HG03064 (cell line): ENCODE results near the gene APOF.
A peak's percentile ranks its signal among the peaks of the same experiment; 100 is the strongest.
"Not testable (repeated sequence)": the region's sequence is repeated elsewhere in the genome, so short reads cannot be mapped to it uniquely, and the experiment has no call there.

Experiments used
- ATAC-seq: cut with Tn5 transposase; IDR thresholded peaks from one replicate; pipeline ENCODE4 v1.9.1; 2021; ENCODE audit warnings: low read depth; ENCODE audit not compliant: unreplicated experiment

The APOF gene

DNA sequence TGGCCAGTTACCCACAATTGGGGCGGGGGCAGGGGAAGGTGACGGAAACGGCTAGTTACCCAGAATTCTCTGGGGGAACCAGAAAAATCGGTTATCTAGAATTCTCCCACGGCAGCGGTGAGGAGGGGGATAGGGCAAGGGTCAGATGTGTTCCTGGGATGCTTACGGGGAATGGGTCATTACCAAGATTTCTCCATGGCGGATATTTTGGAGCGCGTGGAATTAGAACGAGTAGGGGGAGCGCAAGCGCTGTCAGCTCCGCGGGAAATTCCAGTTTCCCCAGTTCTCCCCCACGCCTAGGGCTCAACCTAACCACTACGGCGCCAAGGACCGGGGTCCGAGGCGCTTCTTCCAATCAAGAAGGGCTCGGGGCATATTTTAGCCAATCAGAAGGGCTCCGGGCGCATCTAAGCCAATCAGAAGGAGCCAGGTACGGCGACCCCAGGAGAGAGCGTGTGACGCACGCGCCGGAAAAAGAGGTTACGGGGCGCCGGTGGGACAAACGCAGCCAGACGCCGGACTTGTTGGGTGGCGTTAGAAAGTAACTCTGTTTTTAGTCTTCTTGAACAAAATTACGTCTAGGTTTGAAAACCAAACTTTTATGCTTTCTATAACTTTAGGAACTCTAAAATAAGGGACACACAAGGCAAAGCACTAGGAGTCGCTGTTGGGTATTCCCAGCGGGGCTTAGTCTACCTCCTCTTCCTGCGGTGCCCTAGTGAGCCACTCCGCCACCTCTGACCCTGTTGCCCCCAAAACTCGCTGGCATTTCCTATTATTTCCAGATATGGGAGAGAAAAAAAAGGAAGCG is 28.8 kb downstream of the APOF start, which contains the start of gene PAN2:
PAN2 (minus strand) TSS at position 322 of the 811 bp plus-strand sequence. CDS start 906 bp downstream, outside the sequence.
- peak; percentile 80 for ATAC-seq

DNA sequence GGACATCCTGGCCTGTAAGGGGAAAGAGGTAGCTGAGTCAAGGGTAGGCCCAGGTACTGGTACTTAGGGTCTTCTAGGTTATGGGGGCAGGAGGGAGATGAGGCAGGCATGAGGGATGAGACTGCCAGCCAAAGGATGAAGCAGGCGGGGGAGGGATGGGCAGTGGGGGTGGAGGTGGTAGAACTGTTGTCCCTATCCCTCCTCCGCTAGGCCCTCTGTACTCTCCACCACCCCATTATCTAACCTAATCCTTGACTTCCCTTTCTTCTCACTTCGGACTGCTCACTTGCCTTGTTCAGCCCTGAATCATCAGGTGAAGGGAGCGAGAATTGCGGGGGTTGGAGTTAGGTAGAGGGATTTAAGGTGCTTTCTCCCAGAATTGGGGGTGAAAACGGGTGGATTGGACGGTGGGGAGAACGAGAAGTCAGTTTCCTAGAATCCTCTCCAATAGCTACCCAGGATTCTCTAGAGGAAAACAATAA is 29.4 kb downstream of the APOF start:
- ATAC-seq = no peak

DNA sequence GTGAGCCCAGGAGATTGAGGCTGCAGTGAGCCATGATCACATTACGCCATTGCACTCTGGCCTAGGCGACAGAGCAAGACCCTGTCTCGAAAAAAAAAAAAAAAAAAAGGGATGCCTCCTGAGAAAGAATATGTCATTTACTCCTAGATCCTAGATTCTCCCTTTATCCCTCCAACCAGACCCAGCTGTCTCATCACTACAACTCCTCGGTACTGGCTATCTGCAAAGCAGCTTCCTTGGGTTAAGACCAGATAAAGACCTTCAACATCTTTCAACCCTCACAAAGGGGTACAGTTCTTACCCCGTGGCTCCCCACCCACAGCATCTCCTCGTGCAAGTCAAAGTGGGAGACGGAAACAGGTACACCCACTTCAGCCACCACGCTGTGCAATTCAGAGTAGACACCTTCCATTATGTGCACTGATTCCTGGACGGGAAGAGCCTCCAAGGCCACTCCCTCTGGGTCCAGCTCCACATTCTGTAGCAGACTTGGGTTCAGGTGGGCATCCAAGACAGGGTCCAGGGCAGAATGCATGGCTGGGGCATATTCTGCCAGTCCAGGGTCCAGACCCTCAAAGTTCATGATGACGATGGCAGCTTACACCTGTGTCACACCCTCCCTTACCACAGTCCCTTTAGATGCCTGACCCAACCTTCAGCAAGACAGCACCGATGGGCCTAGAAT is 30.0 kb downstream of the APOF start:
- ATAC-seq = no peak

DNA sequence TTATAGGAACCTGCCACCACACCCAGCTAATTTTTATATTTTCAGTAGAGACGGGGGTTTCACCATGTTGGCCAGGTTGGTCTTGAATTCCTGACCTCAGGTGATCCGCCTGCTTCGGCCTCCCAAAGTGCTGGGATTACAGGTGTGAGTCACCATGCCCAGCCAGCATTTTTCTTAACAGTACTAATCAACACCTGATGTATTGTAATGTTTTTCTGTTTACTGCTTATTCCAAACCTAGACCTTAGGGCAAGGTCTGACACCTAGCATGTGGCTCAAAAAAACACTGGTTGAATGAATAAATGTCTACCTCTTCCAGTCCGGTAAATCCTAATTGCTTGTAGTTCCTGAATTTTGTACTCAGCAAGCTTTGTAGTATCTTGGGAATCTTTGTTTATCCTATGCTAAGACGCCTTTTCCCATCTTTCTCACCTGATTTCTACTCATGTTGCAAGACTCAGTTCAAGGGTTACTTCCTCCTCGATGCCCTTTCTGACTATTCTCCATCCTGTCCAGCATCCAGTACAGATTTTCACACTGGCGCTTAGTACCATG is 31.6 kb downstream of the APOF start:
- ATAC-seq = no peak

DNA sequence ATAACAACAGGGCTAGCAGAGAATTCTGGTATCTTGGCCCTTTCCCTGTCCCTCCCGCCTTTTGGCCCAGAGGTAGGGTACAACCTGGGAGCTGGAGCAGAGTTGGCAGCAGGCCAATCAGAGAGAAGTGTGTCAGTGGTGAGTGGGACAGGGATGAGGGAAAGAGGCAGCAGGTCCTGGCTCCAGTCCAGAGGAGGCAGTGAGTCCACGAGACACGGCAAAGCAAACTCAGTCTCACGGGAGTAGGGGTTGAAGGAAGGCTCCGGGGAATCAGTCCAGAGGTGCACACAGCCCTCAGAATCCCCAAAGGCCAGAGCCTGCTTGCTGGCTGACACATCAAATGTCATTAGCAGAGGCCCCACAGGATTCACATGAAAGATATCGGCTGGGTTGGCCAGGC is 36.1 kb downstream of the APOF start:
- no peak for ATAC-seq

DNA sequence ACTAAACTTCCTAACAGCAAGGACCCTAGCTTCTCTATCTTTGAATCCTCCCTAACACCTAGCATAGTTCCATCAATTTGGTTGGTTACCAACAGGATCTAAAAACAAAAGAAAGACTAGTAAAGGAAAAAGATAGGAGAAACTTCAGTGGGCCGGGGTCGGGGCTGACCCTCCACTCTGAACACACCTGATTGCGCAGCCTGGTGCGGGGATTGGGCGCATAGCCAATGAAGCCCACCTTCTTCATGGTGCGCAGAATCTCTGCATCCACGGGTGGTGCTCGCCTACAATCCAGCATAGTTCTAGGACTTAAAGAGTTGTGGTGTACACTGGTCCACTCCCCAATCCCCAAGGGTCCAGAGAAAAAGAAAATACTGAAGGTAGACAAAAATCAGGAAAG is 36.5 kb downstream of the APOF start:
- ATAC-seq = no peak

DNA sequence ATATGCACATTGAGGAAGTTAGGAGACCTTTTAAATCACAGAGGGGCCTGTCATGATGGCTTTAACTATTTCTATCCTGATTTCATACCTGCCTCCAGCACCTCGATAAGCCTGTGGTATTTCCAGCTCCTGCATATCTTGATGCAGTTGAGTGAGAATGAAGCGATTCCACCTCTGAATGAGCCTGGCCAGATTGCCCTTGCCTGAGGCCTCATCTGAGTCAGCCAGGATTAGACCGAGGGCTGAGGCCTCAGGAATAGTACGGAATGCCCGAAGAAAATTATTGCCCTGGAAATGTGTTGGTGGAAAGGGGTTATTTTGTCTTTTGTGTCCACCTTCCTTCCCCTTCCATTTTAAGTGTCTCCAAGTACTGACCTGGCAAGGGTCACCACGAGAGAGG is 38.5 kb downstream of the APOF start:
- ATAC-seq = no peak

DNA sequence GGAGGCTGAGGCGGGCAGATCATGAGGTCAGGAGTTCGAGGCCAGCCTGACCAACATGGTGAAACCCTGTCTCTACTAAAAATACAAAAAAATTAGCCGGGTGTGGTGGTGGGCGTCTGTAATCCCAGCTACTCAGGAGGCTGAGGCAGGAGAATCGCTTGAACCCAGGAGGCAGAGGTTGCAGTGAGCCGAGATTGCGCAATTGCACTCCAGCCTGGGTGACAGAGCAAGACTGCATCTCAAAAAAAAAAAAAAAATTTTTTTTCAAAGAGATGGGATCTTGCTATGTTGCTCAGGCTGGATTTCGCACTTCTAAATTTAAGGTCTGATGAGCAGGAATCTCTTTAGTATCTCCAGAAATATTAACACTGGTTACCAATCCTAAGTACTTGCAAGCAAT is 41.0 kb downstream of the APOF start:
- not testable (repeated sequence) for ATAC-seq

DNA sequence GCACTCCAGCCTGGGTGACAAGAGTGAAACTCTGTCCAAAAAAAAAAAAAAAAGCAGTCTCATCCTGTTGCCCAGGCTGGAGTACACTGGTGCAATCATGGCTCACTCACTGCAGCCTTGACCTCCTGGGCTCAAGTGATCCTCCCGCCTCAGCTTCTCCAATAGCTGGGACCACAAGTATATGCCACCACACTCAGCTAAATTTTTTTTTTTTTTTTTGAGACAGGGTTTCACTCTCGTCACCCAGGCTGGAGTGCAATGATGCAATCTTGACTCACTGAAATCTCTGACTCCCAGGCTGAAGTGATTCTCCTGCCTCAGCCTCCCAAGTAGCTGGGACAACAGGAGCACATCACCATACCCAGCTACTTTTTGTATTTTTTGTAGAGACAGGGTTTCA is 41.6 kb downstream of the APOF start:
- no peak for ATAC-seq

DNA sequence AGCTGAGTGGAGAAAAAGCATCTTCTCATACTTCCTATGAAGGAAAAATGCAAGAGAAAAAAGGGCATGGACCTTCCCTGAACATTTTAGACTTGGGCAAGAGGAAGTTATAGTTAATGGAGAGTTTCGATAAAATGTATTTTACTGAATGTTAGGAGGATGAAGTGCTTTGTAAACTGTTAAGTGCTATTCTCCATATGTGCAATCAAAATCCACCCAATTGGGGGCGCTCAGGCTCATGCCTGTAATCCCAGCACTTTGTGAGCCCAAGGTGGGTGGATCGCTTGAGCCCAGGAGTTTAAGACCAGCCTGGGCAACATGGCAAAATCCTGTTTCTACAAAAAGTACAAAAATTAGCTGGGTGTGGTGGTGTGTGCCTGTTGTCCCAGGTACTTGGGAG is 45.0 kb downstream of the APOF start:
- ATAC-seq = no peak

DNA sequence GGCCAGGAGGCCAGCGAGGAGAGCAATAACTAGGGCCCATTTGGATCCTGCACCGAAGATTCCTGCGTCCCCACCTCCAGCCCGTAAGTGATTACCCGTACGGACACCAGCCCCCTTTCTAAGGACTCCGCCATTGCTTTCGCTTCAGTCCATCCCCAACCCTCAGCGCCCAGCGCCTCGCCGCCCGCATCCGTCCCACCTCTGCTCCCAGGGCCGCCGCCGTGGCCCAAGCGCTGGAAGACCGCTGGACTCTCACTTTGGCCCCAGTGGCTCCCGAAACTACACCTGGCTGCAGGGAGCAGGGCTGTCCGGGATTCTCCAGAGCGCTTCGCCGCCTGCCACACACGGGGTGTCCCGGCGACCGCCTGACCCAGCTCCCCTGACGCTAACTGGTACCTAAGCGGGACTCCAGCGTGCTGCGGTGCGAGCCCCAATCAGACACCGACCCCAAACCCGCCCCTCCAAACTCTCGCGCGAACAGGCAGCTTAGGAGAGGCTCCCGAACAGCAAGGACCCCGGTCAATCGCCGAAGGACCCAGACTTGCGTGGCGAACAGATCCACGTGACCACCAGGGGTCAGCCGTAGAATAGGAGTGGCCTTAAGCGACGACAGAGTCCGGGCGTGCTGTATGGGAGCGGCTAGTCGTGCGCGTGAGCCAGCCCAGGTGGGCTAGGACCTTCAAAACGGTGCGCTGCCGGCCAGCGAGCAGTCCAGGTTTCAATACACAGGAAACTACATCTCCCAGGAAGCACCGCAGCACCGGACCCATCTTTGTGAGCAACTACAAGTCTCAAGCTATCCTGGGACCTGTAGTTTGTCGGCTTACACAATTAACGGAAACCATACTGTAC is 46.8 kb downstream of the APOF start, which contains the start of gene CNPY2:
CNPY2 (minus strand) TSS at position 367 of the 852 bp plus-strand sequence. CDS start 771 bp downstream, outside the sequence.
- ATAC-seq = peak; percentile 87

DNA sequence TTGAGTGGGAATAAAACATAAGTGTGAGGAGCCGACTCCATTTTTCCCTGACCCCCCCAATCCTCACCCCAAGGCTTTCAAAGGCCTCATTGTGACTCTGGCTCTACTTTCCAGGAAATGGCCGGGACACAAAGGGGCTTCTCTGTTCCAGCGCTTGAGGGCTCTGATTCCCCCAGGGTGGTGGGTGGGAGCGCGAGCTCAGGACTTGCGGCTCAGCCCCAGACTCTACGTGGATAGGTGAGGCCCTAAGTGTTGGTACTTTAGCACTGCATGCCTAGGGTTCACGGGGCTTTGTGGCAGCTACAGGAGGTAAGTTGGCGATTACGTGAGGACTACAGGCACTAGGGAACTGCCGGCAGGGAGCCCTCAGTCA is 47.4 kb downstream of the APOF start:
- ATAC-seq = no peak

DNA sequence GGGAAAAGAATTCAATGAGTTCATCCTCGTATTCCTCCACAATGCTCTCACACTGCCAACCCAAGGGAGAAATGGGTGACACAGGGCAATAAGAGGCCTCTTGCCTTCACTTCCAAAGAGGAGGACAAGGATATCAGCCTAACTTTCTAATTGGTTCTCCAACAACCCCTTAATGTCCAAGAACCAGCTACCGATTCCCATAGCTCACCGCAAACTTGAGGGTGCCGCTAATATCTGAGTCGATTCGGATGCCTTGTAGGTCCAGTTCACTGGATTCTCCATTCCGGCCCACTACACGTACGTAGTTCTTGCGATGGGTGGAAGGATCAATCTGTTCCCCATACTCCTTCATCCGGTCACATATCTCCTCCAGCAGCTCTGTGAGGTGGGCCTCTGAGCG is 51.7 kb downstream of the APOF start:
- no peak for ATAC-seq
